Fibroblast of skin of scalp (primary cell): Measurements from ENCODE around the gene ARMH2. TPM values are rescaled to one million over a fixed set of nuclear protein-coding genes. Genes with fewer than 3 reads are reported as not detected.
A peak's percentile ranks its signal among the peaks of the same experiment; 100 is the strongest.

Experiments
- DNase-seq: peaks from one replicate; pipeline ENCODE4 v3.0.0-alpha.2; 2013
- polyA plus RNA-seq, 2 experiments: library from polyadenylated mRNA; unstranded; fragments of 120-200 nt; gene quantifications; one replicate each; pipeline ENCODE4 v1.2.1, GENCODE V29; 2013; ENCODE audit not compliant: insufficient read length in 2 of 2

The ARMH2 gene
- not detected for polyA plus RNA-seq (2013, experiment 1 of 2; ENCODE audit: insufficient read length)
- polyA plus RNA-seq (2013, experiment 2 of 2; ENCODE audit: insufficient read length): not detected

DNA sequence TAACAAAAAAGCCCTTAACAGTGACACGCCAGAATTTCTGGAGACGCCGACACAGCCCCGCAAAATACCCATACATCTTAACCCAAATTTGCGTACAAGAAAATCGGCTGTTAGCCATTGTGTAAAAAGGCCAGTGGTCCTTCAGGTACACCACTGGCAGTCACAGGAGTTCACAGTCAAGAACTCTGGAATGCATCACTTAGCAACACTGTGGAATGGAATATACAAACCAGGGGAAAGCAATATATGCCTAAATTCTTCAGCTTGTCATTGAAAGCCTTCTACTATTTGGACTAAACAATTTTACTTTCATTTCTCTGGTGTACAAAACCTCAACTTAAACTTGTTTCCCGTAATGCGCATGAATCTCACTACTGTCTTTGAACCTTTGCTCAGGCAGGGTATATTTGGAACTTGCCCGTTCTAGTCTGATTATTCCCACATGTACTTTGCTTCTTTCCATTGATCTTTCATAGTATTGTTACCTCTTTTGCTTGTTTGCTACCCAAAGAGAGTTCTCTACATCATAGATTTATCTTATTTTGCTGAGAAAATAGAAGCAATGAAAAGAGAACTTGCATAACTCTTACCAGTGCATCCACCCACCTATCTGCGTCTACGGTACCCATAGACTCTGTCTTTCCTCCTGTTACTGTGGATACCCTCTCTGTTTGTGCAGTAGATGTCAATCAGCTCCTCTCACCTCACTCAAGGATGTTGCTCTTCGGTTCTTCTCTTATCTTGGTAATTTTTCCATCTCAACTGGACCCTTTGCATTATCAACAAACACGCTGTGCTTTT, at the start of gene ARMH2:
Gene ARMH2 (minus strand): TSS at position 178 of the 801 bp plus-strand sequence. CDS start 60 bp downstream, at position 118.
- DNase-seq: no peak

- DNase-seq: no peak
Observed at GRCh38 chr6:24848461-24848860, 49.7 kb upstream of the ARMH2 start.

DNA sequence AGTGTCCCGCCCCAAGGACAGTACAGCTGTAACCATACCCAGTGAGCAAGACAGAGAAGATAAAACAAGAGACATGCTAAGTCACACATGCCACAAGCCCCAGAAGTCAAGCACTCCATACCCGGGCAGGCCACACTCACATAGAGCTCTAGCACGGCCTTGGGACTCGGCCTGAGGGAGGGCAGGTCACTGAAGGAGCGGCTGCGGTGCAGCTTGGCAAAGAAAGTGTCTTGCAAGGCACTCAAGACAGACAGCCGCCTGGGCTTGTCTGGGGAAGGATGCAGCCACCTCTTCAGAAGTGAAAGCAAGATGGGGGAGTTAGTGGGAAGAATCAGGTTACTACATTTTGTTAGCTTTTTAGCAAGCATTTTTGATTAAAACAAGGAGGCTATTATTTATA, 48.7 kb upstream of the ARMH2 start:
- no peak for DNase-seq

DNA sequence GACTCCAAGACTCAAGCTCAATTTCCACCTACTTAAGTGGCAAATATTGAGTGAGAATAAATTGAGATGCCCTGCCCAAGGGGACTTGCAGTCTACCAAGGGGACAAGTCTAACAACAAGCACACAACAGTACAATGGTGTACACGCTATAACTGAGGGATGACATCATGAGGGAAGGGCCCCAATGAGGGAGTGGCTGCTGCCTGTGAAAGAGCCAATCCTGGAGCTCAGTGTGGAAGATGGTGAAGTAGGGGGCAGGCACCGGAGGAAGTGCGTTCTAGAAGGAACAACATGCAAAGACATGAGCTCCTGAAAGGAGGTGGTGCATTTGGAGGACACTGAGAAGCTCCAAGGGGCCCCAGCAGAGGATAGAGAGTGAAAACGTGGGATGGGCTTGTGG, 46.9 kb upstream of the ARMH2 start:
- no peak for DNase-seq

DNA sequence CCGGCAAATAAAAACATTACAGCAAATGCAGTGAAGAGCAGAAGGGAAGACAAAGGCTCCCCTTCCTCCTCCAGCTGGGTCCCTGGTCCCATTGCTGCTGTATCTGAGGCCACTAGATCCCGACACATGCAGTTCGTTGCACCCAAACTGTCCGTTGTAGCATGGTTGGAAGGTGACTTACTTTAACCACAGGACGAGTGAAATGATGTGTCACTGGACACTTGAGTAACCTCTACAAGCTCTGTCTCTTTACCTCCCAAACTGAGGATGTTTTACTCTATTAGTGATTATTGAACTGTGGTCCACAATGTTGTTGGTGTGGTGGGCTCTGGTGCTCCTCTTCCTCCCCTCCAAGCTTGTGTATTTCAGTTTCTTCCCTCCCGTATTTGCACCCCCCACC, 46.2 kb upstream of the ARMH2 start:
- no peak for DNase-seq

GRCh38 chr6:24844061-24844460, 45.3 kb upstream of the ARMH2 start:
- DNase-seq: no peak

DNA sequence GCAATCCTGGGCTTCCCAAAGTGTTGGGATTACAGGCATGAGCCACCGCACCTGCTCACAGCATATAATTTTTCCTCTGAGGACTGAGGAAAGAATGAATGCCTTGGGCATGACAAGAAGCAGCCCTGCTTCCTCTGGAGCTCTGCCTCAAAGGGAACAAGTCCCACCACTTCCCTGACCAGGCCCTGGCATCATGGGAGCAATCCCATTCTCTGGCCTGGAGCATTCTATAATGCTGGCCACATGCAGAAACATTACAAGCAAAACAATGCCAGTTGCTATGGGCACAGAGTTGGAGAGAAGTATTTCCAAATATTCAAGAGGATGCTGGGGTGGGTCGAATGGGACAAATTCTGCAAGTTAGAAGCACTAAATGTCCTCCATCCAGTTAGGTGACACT, 41.5 kb upstream of the ARMH2 start:
- DNase-seq: no peak

DNA sequence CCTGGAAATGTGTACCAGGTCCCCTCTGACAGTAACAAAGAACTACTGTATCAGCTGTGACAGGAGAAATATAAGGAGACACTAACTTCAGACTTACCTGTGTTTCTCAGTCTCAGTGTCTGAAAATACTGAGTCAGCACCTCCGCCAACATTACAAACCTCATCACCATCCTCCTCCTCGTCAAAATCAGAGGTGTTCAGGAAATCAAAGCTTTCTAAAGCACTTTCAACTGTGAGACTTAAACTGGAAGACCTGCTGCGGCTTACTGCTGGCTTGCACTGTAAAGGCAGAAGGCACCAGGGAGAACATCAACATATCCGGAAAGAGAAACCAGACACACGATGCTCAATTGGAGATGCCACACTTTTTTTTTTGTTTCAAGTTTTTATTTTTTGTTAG, 40.3 kb upstream of the ARMH2 start:
- no peak for DNase-seq

DNA sequence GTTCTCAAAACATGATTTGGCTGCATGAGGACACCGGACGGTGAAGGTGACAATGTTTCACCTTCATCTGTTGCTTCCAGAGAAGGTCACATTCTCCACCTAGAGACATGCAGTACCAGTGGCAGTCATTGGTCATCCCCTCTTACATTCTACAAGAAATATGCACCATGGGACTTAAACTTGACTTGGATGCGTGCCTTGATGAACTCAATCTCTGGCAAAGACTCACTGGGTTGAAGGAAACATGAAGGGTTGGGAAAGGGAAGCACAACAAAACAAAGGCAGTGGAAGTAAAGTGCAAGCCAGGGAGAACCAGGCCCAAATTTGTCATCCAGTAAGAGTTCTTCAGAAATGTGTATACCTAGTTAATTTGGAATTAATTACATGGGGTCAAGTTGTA, 39.4 kb upstream of the ARMH2 start:
- DNase-seq: no peak

DNA sequence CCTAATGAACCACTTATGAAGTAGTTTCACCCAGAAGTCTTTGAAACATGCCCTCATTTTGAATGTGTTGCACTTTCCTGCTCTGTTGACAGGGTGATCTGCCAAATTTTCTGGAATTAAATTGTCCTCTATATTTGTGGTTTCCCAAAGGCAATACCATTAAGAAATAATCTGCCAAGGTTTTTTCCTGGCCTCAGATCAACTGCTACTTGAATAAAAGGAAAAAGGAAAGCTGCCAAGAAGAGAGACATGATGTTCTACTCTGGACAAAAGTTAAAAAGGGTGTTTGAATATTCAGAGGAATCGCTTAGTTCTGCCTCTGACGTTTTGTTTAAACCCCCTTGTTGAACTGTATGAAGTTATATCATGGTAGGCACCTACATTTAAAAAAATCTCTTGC, 37.4 kb upstream of the ARMH2 start:
- DNase-seq: no peak

DNA sequence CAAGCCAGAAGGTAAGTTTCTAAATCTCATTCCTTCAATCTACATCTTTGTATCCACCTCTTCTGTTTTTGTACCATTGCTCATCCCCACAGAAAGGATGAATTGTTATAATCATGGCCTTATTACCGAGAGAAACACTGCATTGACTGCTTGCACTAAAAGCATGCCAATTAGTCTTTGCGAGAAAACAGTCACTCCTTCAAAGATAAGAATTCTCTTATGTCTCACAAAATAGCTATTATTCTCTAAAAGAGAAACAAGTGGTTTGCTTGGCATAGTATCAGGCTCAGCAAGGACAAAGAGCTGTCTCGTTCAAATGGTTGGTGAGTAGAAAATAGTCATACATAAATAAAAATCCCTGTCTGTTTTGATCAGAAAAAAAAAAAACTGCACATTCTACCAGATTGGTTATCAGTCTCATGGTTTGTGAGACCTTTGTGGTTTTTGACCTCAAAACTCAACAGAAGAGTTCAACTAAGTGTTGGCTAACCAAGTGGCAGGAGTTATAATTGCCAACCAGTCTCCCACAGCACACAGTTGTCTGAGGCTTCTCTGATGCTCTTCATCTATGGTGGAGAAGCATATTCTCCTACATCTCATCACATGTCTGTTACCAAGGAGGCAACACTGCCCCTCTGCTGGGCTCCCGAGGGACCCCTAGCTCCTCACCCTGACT, 35.1 kb upstream of the ARMH2 start:
- DNase-seq: no peak

DNA sequence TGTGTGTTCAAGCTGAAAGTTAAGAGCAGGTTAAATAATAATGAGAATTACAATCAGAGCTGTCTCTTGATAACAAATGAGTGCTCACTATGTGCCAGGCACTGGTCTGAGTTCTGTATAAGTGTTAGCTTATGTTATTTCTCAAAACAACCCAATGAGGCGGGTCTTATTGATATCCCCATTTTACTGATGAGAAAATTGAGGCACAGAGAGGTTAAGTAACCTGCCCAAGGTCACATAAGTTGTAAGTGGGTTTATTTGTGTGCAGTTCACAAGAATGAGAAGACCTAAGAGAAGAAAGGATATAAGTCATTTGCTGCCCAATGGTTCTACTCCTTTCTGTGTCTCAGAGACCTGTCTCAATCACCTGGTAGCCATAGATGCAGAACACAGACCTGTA, 34.1 kb upstream of the ARMH2 start:
- no peak for DNase-seq

DNA sequence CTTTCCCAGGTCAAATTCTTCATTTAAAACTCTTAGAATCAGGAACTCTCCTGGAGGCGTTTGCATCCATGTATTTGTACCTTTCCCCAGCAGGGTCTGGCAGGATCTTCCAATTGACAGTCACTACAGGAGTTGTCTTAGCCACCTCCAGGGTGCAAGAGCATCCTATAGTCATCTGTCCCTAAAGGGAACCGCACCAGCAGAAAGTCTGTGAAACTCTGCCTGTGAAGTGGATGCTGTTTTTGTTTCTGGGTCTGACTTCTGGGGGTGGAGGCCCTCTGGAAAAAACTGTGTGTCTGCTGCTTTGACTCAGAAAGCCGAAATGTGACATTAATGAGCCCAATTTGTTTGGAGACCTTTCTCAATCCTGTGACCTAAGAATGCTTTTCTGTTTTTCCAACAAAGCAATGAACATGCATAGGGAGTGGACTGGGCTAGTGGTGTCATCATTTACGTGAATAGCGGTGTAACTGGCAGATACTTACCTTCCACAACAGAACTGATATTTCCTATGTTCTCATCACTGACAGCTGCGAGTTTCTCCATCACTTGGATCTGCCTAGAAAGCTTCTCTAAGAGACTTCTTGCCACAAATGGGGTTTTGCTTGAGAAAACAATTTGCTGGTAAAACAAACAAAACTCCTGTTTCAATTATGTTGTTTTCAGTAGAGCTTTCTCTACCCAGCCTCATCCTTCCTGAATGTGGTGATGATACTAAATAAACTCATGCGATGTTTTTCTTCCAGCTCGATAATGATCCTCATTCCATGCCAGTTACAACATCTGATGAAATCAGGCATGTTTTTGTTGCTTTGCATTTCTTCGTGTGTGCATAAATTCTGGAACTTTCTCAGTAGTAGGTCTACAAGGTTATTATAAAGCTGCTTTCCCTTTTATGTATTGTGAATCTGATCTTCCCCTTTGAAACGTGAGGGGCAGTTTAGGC, 33.3 kb upstream of the ARMH2 start:
- DNase-seq: peak; percentile 75

DNA sequence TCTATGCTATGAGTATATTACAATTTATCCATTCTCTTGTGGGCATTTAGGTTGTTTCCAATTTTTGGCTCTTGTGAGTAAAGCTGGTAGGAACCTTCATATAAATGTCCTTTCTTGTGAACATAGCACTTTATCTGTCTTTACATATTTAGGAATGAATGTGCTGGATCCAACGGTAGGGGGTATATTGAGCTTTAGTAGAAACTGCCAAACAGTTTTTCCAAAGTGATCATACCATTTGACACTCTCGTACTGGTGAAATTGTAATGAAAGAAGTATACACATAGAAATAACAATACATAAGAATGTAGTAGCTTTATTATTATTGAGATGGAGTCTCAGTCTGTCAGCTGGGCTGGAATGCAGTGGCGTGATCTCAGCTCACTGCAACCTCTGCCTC, 30.9 kb upstream of the ARMH2 start:
- DNase-seq: no peak

GRCh38 chr6:24827970-24828369, 29.3 kb upstream of the ARMH2 start:
- DNase-seq: no peak

GRCh38 chr6:24827162-24827561, 28.4 kb upstream of the ARMH2 start:
- no peak for DNase-seq

DNA sequence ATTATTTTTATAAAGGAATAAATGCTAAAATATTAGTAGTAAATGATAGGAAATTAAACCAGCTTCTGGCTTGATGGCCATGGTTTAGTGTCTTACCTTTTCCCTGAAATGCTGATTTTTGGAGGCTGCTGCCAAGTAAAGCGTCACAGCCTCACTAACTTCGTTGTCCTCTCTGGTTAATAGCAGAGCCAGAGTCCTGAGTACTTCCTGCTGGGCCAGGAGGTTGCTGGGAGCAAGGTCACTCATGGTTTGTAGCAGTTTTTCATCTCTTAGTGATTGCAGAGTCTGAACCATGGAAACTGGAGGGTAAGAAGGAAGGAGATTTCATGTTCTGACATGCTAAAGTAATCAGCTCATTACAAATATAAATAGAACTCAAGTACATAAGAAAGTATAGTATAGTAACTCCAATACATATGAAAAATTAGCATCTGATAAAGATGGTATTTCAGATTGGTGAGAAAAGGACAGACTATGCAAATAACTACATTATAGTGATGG, 26.5 kb upstream of the ARMH2 start:
- DNase-seq: no peak

GRCh38 chr6:24824142-24824938, 25.6 kb upstream of the ARMH2 start:
- peak; percentile 71 for DNase-seq

GRCh38 chr6:24823185-24823584, 24.5 kb upstream of the ARMH2 start:
- DNase-seq: no peak

DNA sequence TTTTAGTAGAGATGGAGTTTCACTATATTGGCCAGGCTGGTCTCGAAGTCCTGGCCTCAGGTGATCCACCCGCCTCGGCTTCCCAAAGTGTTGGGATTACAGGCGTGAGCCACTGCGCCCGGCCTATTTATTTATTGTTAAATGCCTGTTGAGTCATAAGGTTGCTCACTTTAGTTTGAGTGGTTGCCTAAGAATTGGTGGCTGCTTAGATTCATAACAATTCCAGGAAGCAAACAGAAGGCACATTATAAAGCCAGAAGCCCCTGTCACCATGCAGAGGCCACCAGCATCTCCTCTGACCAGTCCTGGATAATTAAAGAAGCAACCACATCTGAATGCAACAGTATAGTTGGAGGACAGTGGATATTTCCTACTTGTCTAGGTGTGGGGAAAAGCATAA, 24.0 kb upstream of the ARMH2 start:
- no peak for DNase-seq

- no peak for DNase-seq
Observed at GRCh38 chr6:24821860-24822444, 23.2 kb upstream of the ARMH2 start.
